HepG2 (cell line): Measurements from ENCODE around the gene WDR91. TPM values are rescaled to one million over a fixed set of nuclear protein-coding genes. Genes with fewer than 3 reads are reported as not detected.

Experiments used
- DPF2 ChIP-seq: sonication (generic); formaldehyde crosslinking; IDR thresholded peaks from 2 replicates; pipeline ENCODE4 v1.4.0; 2020; ENCODE audit warnings: mild to moderate bottlenecking, low read depth, missing genetic modification reagents, borderline replicate concordance
- EED ChIP-seq: sonication (generic); formaldehyde crosslinking; IDR thresholded peaks from 2 replicates; pipeline ENCODE4 v1.5.0; 2020; ENCODE audit warnings: mild to moderate bottlenecking, missing genetic modification reagents
- HNRNPLL ChIP-seq: fragments of 200-400 bp; formaldehyde crosslinking; IDR thresholded peaks from 2 replicates; pipeline ENCODE4 v1.6.1; 2017; ENCODE audit warnings: mild to moderate bottlenecking, low read depth, low read length; ENCODE audit not compliant: poor library complexity, severe bottlenecking
- MLLT10 ChIP-seq: sonication (generic); formaldehyde crosslinking; IDR thresholded peaks from 2 replicates; pipeline ENCODE4 v1.4.0; 2020; ENCODE audit warnings: missing genetic modification reagents
- MLXIP ChIP-seq: sonication (generic); formaldehyde crosslinking; IDR thresholded peaks from 2 replicates; pipeline ENCODE4 v1.9.0; 2021; ENCODE audit warnings: missing genetic modification reagents, borderline replicate concordance
- NBN ChIP-seq: fragments of 450-650 bp; conservative IDR thresholded peaks from 2 replicates; pipeline ENCODE4 v1.6.1; 2017
- TCF7 ChIP-seq: sonication (generic); IDR thresholded peaks from 2 replicates; pipeline ENCODE4 v1.6.1; 2016; ENCODE audit warnings: antibody characterized with exemption, low read depth
- TFDP2 ChIP-seq: sonication (generic); formaldehyde crosslinking; IDR thresholded peaks from 2 replicates; pipeline ENCODE4 v1.4.0; 2020; ENCODE audit warnings: missing genetic modification reagents
- ZFP91 ChIP-seq: sonication (generic); formaldehyde crosslinking; IDR thresholded peaks from 2 replicates; pipeline ENCODE4 v1.9.0; 2022; ENCODE audit warnings: missing genetic modification reagents, mild to moderate bottlenecking, borderline replicate concordance
- ZNF205 ChIP-seq: IDR thresholded peaks from 2 replicates; pipeline ENCODE4 v1.6.1; 2018; ENCODE audit warnings: missing biosample characterization, missing genetic modification reagents
- ZNF329 ChIP-seq: sonication (generic); formaldehyde crosslinking; IDR thresholded peaks from 2 replicates; pipeline ENCODE4 v1.9.0; 2021; ENCODE audit warnings: low read depth, mild to moderate bottlenecking, missing genetic modification reagents
- ZNF646 ChIP-seq: sonication (generic); formaldehyde crosslinking; IDR thresholded peaks from 2 replicates; pipeline ENCODE4 v1.9.0; 2021; ENCODE audit warnings: mild to moderate bottlenecking, missing genetic modification reagents
- ZNF781 ChIP-seq: sonication (generic); formaldehyde crosslinking; IDR thresholded peaks from 2 replicates; pipeline ENCODE4 v1.5.1; 2020; ENCODE audit warnings: borderline replicate concordance, mild to moderate bottlenecking, missing genetic modification reagents; ENCODE audit errors: not compliant biosample characterization
- polyA plus RNA-seq, 8 experiments: library from polyadenylated mRNA; depleted of rRNA in 3 of 8; stranded (reverse) in 7 of 8; unstranded in 1 of 8; fragments of >200 nt; fragmentation: Illumina TruSeq in 4 of 8; extraction: Trizol in 4 of 8; gene quantifications; 2 replicates each; pipeline versions ENCODE4 v1.2.1 to v1.2.3, GENCODE V29; 2011 to 2016; ENCODE audit warnings: low read depth in 4 of 8, missing spikeins in 1 of 8, mixed read lengths in 1 of 8; ENCODE audit not compliant: insufficient read depth in 1 of 8
- total RNA-seq, 5 experiments: library from RNA; depleted of rRNA; stranded (reverse); fragments of >200 nt; fragmentation: Illumina TruSeq; extraction: Trizol; gene quantifications; 2 replicates each; pipeline ENCODE4 v1.2.3, GENCODE V29; 2016; ENCODE audit warnings: low read depth in 1 of 5

WDR91 gene
- total and polyA plus RNA-seq, 2 of the 13 experiments (the other 11 are each of a cell fraction or from before 2014, with no cell fraction given) = 11.6 to 12.1 TPM

- TF ChIP-seq ZNF646 (no peak), ZNF205 (no peak), ZFP91 (CRISPR knock-in tag) (no peak), MLLT10 (CRISPR knock-in tag) (no peak), ZNF329 (no peak), DPF2 (CRISPR knock-in tag) (no peak), TCF7 (no peak), EED (no peak), TFDP2 (CRISPR knock-in tag) (no peak), NBN (no peak), HNRNPLL (no peak), ZNF781 (CRISPR knock-in tag) (no peak), MLXIP (CRISPR knock-in tag) (no peak)
- TF ChIP-seq, all 625 proteins: peak for 0
Observed at GRCh38 chr7:135180122-135180521, 31.2 kb downstream of the WDR91 start (continued).
